Psoas muscle (tissue), 8 donors: Measurements from ENCODE around the gene CYB5R3. TPM values are rescaled to one million over a fixed set of nuclear protein-coding genes. Genes with fewer than 3 reads are reported as not detected.

ENCODE experiments used
- ATAC-seq, 4 donors: fragments of 200-7000 bp; cut with Tn5 transposase; one replicate each; pipeline ENCODE4 v1.9.1; 2020; ENCODE audit warnings: moderate library complexity in 3 of 4, mild to moderate bottlenecking in 2 of 4
- DNase-seq, 2 donors: peaks; one replicate each; pipeline ENCODE4 v3.0.0-alpha.2; 2020
- H3K27ac ChIP-seq: fragments of 200-600 bp; one replicate; pipeline ENCODE4 v1.8.0; 2022
- H3K27me3 ChIP-seq, 3 donors: fragments of 200-600 bp in 1 of 3; one replicate each; pipeline versions ENCODE4 v1.6.1 to v1.8.0; 2013 to 2022; ENCODE audit warnings: low read length in 2 of 3, mild to moderate bottlenecking in 2 of 3, moderate library complexity in 1 of 3; ENCODE audit not compliant: insufficient read depth in 3 of 3
- H3K36me3 ChIP-seq, 2 donors: fragments of 200-600 bp in 1 of 2; one replicate each; pipeline versions ENCODE4 v1.6.1 to v1.8.0; 2013 to 2022; ENCODE audit warnings: low read depth in 1 of 2, mild to moderate bottlenecking in 1 of 2, moderate library complexity in 1 of 2; ENCODE audit not compliant: insufficient read depth in 1 of 2
- H3K4me1 ChIP-seq: fragments of 200-600 bp; one replicate; pipeline ENCODE4 v1.8.0; 2022
- H3K4me3 ChIP-seq: fragments of 200-600 bp; one replicate; pipeline ENCODE4 v1.8.0; 2022; ENCODE audit warnings: mild to moderate bottlenecking
- H3K9me3 ChIP-seq: fragments of 200-600 bp; one replicate; pipeline ENCODE4 v1.8.0; 2022
- WGBS, 3 donors: extraction: QIAGEN DNeasy Blood & Tissue Kit; methylation state at CpG; one replicate each; pipeline versions ENCODE4 v1.1.6 to v1.1.7; 2013; 5-methylcytosine and 5-hydroxymethylcytosine counted together
- intact Hi-C, 2 donors: fragments of 100-400 bp; cut with DNase I; formaldehyde crosslinking; loops; one replicate each; pipeline versions ENCODE4 v1.11.0 to v1.14.2; 2022
- polyA plus RNA-seq, 3 donors: library from polyadenylated mRNA; stranded (reverse); fragments of 200-250 nt; gene quantifications; one replicate each; pipeline ENCODE4 v1.2.3, GENCODE V29; 2013
- total RNA-seq, 4 donors: library from RNA; stranded (reverse); fragmentation: NEBNext Ultra II Directional in 2 of 4; extraction: Animal tissue kit (Norgen Biotek cat#: 25700) in 2 of 4; gene quantifications; one replicate each; pipeline versions ENCODE4 v1.2.1 to v1.2.4, GENCODE V29; 2021 to 2023
- TF ChIP-seq, protein P1 (sequence below): fragments of 200-600 bp; IDR thresholded peaks from one replicate; pipeline ENCODE4 v1.8.0; 2022; ENCODE audit warnings: antibody characterized with exemption
- donor health status: healthy with polysubstance abuse.
- donor health status: DM: no; HTN: no; CAD: no; lungs with moderate emphysema.
- donor health status: Bipolar disorder and iron deficiency.
- donor health status: healthy.
- donor health status: DM: yes; HTN: yes; CAD: no.
- donor health status: DM: no; HTN: no; CAD: no.
- donor health status: DM: no; HTN: no; CAD: no.
- donor health status: DM: yes; HTN: yes; CAD: no.

CYB5R3 gene
- total and polyA plus RNA-seq, 7 donors: 120 to 230 (median 172) TPM

GRCh38 chr22:42623301-42623751 is 25.9 kb downstream of the CYB5R3 start:
- H3K27me3 ChIP-seq: no peaks in the 10 kb centered on the region
- peak in 1 of 2 donors; percentile 57 for DNase-seq
- H3K4me3 ChIP-seq: no peak overlapping the region
- TF ChIP-seq, protein P1, sequence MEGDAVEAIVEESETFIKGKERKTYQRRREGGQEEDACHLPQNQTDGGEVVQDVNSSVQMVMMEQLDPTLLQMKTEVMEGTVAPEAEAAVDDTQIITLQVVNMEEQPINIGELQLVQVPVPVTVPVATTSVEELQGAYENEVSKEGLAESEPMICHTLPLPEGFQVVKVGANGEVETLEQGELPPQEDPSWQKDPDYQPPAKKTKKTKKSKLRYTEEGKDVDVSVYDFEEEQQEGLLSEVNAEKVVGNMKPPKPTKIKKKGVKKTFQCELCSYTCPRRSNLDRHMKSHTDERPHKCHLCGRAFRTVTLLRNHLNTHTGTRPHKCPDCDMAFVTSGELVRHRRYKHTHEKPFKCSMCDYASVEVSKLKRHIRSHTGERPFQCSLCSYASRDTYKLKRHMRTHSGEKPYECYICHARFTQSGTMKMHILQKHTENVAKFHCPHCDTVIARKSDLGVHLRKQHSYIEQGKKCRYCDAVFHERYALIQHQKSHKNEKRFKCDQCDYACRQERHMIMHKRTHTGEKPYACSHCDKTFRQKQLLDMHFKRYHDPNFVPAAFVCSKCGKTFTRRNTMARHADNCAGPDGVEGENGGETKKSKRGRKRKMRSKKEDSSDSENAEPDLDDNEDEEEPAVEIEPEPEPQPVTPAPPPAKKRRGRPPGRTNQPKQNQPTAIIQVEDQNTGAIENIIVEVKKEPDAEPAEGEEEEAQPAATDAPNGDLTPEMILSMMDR: no peak
- no peaks in the 10 kb centered on the region for H3K9me3 ChIP-seq
- peak overlapping the region; percentile 2 for H3K27ac ChIP-seq
- intact Hi-C loops: no loop called here
- WGBS, 3 donors: 72 to 75% (median 75%) methylated on average over 18 of the region's 18 CpGs
- H3K36me3 ChIP-seq: peaks cover 5 to 68% of the 10 kb centered on the region in 2 donors
- no peak for ATAC-seq
- peaks cover 14% of the 10 kb centered on the region for H3K4me1 ChIP-seq

GRCh38 chr22:42622061-42622710 is 27.0 kb downstream of the CYB5R3 start:
- Histone ChIP-seq H3K4me1 (peaks cover 14% of the 10 kb centered on the region), H3K27me3 (no peaks in the 10 kb centered on the region), H3K9me3 (no peaks in the 10 kb centered on the region), H3K36me3 (peaks cover 0 to 57% of the 10 kb centered on the region in 2 donors), H3K4me3 (no peak overlapping the region), H3K27ac (peak overlapping the region; percentile 51)
- DNase-seq: no peak
- no peak for ATAC-seq
- 85 to 88% (median 86%) methylated on average over 17 to 20 of the region's 20 CpGs for WGBS, 3 donors
- TF ChIP-seq, protein P1: no peak
- intact Hi-C loops: no loop called here

DNA sequence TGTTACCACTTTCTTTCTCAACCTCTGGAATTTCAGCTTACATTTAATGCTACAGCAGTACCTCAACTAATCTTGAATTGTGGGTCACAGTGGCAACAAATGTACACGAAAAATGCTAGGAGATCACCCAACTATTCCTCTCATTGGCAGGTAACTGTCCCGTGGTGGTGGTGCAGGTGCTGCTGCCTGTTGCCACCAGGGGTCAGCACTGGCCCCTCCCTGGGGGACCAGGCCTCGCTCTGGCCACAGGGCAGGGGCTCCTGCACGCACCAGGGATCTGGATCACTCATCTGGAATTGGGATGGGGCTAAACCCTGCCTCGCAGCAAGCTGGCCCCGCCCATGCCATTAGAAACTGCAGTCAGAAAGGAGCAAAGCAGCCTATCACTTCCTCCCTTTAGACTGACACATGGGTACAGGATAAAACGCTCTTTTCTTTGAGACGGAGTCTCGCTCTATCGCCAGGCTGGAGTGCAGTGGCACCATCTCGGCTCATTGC is 27.6 kb downstream of the CYB5R3 start:
- WGBS, 3 donors: 46 to 49% (median 47%) methylated on average over 11 of the region's 11 CpGs

GRCh38 chr22:42620084-42620483 is 29.1 kb downstream of the CYB5R3 start:
- DNase-seq (no peak), ATAC-seq (no peak)
- peak overlapping the region; percentile 64 for H3K27ac ChIP-seq
- no peak overlapping the region for H3K4me3 ChIP-seq
- H3K4me1 ChIP-seq: peaks cover 22% of the 10 kb centered on the region
- H3K9me3 ChIP-seq: no peaks in the 10 kb centered on the region
- intact Hi-C loops: loop anchor here in 1 of 2 donors (2.0 kb wide), 1 partner anchor 29 kb away; the partner anchor contains the start of gene CYB5R3
- peaks cover 0 to 36% of the 10 kb centered on the region in 2 donors for H3K36me3 ChIP-seq
- H3K27me3 ChIP-seq: no peaks in the 10 kb centered on the region
- TF ChIP-seq, protein P1: no peak
- 87 to 93% (median 90%) methylated on average over 4 of the region's 4 CpGs for WGBS, 3 donors

More for the DNA sequence above, 27.6 kb downstream of the CYB5R3 start:
- intact Hi-C loops: loop anchor here in 1 of 2 donors (1.0 to 2.0 kb wide), 2 partner anchors 27 to 199 kb away; partner anchors contain the start of gene CYB5R3
- ATAC-seq: peak; percentile 78 to 84 (median 81)
- TF ChIP-seq, protein P1: peak; percentile 93
- H3K36me3 ChIP-seq: peaks cover 0 to 50% of the 10 kb centered on the region in 2 donors
- H3K27me3 ChIP-seq: no peaks in the 10 kb centered on the region
- peaks cover 14% of the 10 kb centered on the region for H3K4me1 ChIP-seq
- H3K4me3 ChIP-seq: no peak overlapping the region
- DNase-seq: peak; percentile 78 to 90
- no peaks in the 10 kb centered on the region for H3K9me3 ChIP-seq
- H3K27ac ChIP-seq: peak overlapping the region; percentile 64
